Esophagus muscularis mucosa (tissue), 4 donors: ENCODE data around the gene FCGBP. TPM values are rescaled to one million over a fixed set of nuclear protein-coding genes. Genes with fewer than 3 reads are reported as not detected.

Experiments used
- DNase-seq: peaks from one replicate; pipeline ENCODE4 v3.0.0-alpha.2; 2017; ENCODE audit errors: extremely low spot score
- H3K27ac ChIP-seq, 4 donors: fragments of 200-600 bp; sonication (generic); replicated peaks in 1 of 4; 1 replicate in 3 of 4; 2 replicates in 1 of 4; pipeline ENCODE4 v1.5.1; 2016 to 2019; ENCODE audit warnings: mild to moderate bottlenecking in 1 of 4
- H3K27me3 ChIP-seq, 4 donors: fragments of 200-600 bp; sonication (generic); one replicate each; pipeline versions ENCODE4 v1.5.1 to v1.6.0; 2016 to 2019
- H3K36me3 ChIP-seq, 4 donors: fragments of 200-600 bp; sonication (generic); one replicate each; pipeline ENCODE4 v1.5.1; 2016 to 2019
- H3K4me1 ChIP-seq, 4 donors: fragments of 200-600 bp; sonication (generic); one replicate each; pipeline ENCODE4 v1.5.1; 2016 to 2019
- H3K4me3 ChIP-seq, 4 donors: fragments of 200-600 bp; sonication (generic); 1 replicate in 2 of 4; 2 replicates in 2 of 4; pipeline ENCODE4 v1.5.1; 2016 to 2019; ENCODE audit warnings: mild to moderate bottlenecking in 4 of 4, moderate library complexity in 1 of 4
- H3K9me3 ChIP-seq, 4 donors: fragments of 200-600 bp; sonication (generic); 1 replicate in 3 of 4; 2 replicates in 1 of 4; pipeline ENCODE4 v1.5.1; 2016 to 2019
- CTCF ChIP-seq, 3 experiments: fragments of 200-600 bp in 2 of 3; fragments of 450-650 bp in 1 of 3; sonication (generic) in 2 of 3; IDR thresholded peaks; one replicate each; pipeline ENCODE4 v1.5.1; 2017 to 2019; ENCODE audit warnings: antibody characterized with exemption in 3 of 3, mild to moderate bottlenecking in 2 of 3, moderate library complexity in 1 of 3
- EP300 ChIP-seq: sonication (generic); formaldehyde crosslinking; IDR thresholded peaks from one replicate; pipeline ENCODE4 v1.6.1; 2017; ENCODE audit warnings: antibody characterized with exemption
- POLR2A ChIP-seq: fragments of 450-650 bp; IDR thresholded peaks from one replicate; pipeline ENCODE4 v1.6.1; 2017; ENCODE audit warnings: antibody characterized with exemption, moderate library complexity, mild to moderate bottlenecking, low read depth
- POLR2AphosphoS5 ChIP-seq, 2 donors: sonication (generic); formaldehyde crosslinking; IDR thresholded peaks; one replicate each; pipeline ENCODE4 v1.6.1; 2017; ENCODE audit warnings: antibody characterized with exemption in 2 of 2
- WGBS: methylation state at CpG from one replicate; pipeline ENCODE4 v1.1.5; 2018; 5-methylcytosine and 5-hydroxymethylcytosine counted together
- intact Hi-C: fragments of 100-400 bp; cut with DNase I; formaldehyde crosslinking; loops from one replicate; pipeline ENCODE4 v1.15.1; 2023
- total RNA-seq, 4 donors: library from RNA; depleted of rRNA; stranded (reverse); fragments of >200 nt; gene quantifications; one replicate each; pipeline versions ENCODE4 v1.1.0 to v1.2.1, GENCODE V29; 2016

Gene FCGBP
- total RNA-seq, 4 donors from 2014 or later, result 2.1 to 8.1 (median 4.4) TPM

DNA sequence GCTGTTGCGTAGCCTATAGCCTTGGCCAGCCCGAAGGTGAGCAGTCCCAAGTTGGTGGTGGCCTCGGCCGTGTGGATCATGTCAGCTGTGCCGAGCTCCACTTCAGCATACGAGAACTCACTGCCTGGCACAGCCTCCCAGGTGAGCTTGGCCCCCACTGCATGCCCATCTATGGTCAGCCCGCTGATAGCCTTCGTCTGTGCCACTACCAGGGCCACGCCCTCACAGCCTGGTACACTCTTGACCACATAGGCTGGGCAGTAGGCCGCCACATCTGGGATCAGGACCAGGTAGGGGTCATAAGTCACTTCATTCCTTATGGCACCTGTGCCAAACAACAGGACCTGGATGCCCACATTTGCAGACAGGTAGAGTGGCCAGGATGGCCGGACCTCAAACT is 7.4 kb downstream of the FCGBP start:
- peaks cover 0 to 8% (median 0%) of the 10 kb centered on the region in 4 donors for H3K27me3 ChIP-seq
- 82% methylated on average over 2 of the region's 11 CpGs for WGBS
- no peaks in the 10 kb centered on the region for H3K36me3 ChIP-seq
- TF ChIP-seq EP300 (no peak), POLR2AphosphoS5 (IDR thresholded peaks at IDR 0.05) (no peak)
- H3K4me1 ChIP-seq, result no peaks in the 10 kb centered on the region
- H3K9me3 ChIP-seq, result peaks cover 0 to 12% (median 4%) of the 10 kb centered on the region in 4 donors
- intact Hi-C loops, result no loop called here
- no peak overlapping the region for H3K27ac ChIP-seq
- H3K4me3 ChIP-seq, result no peak overlapping the region
- no peak for DNase-seq

DNA sequence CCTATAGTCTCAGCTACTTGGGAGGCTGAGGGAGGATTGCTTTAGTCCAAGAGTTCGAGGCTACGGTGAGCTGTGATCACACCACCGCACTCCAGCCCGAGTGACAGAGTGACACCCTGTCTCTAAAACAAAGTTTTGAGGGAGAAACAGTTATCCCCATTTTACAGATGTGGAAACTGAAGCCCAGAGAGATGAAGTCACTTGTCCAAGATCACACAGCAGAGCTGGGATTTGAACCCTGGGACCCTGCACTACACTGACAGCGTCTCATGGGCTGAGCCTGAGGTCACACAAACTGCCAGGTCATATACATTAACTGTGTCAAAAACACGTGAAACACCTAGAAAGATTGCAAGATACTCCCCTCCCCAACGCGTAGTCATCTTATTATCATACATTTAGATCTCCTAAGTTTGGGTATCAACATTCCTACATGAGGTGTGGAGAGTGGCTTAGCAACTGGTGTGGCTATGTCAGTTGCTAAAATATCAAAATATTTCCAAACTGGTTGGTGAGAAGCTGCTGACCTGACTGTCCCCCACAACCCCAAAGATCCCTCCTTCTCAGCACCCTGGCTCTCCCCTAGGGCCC is 8.2 kb downstream of the FCGBP start:
- WGBS, result 83% methylated on average over 8 of the region's 8 CpGs
- Histone ChIP-seq H3K4me1 (no peaks in the 10 kb centered on the region), H3K4me3 (no peak overlapping the region), H3K27me3 (peaks cover 0 to 8% (median 0%) of the 10 kb centered on the region in 4 donors), H3K9me3 (peaks cover 0 to 12% (median 4%) of the 10 kb centered on the region in 4 donors), H3K36me3 (no peaks in the 10 kb centered on the region), H3K27ac (no peak overlapping the region)
- TF ChIP-seq EP300, result no peak
- no peak for TF ChIP-seq POLR2AphosphoS5 (IDR thresholded peaks at IDR 0.05)
- TF ChIP-seq POLR2A, result no peak
- TF ChIP-seq CTCF (IDR thresholded peaks at IDR 0.05), result no peak
- intact Hi-C loops, result no loop called here
- no peak for DNase-seq

GRCh38 chr19:39924952-39925351 is 9.5 kb downstream of the FCGBP start:
- intact Hi-C loops, result no loop called here
- no peak for DNase-seq
- H3K36me3 ChIP-seq, result no peaks in the 10 kb centered on the region
- no peak overlapping the region for H3K27ac ChIP-seq
- H3K9me3 ChIP-seq, result peaks cover 0 to 11% (median 4%) of the 10 kb centered on the region in 4 donors
- WGBS, result 73% methylated on average over 5 of the region's 5 CpGs
- no peak overlapping the region for H3K4me3 ChIP-seq
- no peaks in the 10 kb centered on the region for H3K4me1 ChIP-seq
- peaks cover 0 to 8% (median 0%) of the 10 kb centered on the region in 4 donors for H3K27me3 ChIP-seq
- TF ChIP-seq POLR2AphosphoS5 (IDR thresholded peaks at IDR 0.05) (no peak), EP300 (no peak), CTCF (IDR thresholded peaks at IDR 0.05) (no peak), POLR2A (no peak)

DNA sequence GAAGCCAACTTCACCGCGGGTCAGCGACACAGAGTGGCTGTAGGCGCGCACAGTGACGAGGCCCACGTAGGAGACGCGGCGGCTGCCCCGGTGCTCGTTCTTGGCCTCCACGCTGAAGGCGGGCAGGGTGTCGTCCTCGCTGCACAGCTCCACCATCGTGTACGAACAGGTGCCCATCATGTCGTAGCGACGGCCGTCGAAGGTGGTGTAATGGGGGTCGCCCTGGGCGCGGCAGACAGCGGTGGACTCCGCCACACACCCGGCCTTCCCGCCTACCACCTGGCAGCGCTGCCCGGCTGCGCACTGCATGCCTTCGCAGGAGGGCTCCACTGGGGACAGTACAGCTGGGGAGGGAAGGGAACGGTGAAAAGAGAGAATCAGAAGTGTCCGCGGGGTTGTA is 10.0 kb downstream of the FCGBP start:
- no peaks in the 10 kb centered on the region for H3K4me1 ChIP-seq
- intact Hi-C loops, result no loop called here

DNA sequence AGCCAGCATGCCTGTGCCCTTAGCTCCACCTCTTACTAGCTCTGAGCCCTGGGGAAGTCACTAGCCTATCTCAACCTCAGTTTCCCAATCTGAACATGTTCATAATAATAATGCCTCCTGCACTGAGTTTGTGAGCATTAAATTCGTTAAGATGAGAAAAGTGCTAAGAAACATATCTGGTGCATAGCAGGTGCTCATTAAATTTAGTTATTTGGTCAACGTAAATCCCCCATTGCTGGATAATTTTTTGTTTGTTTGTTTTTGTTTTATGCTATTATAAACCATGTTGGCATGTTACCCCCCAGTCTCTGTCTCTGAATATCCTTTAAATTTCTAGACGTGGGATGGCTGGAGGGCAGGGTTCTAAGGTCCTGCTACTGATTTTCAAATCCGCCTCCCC is 10.6 kb downstream of the FCGBP start:
- 76% methylated on average over 4 of the region's 4 CpGs for WGBS
- H3K9me3 ChIP-seq, result peaks cover 0 to 9% (median 4%) of the 10 kb centered on the region in 4 donors
- H3K36me3 ChIP-seq, result no peaks in the 10 kb centered on the region
- DNase-seq, result no peak
- H3K4me3 ChIP-seq, result no peak overlapping the region
- H3K27ac ChIP-seq, result no peak overlapping the region
- intact Hi-C loops, result no loop called here
- H3K27me3 ChIP-seq, result peaks cover 0 to 8% (median 0%) of the 10 kb centered on the region in 4 donors
- no peaks in the 10 kb centered on the region for H3K4me1 ChIP-seq
- TF ChIP-seq CTCF (IDR thresholded peaks at IDR 0.05) (no peak), EP300 (no peak), POLR2A (no peak), POLR2AphosphoS5 (IDR thresholded peaks at IDR 0.05) (no peak)

More for the DNA sequence above, 10.0 kb downstream of the FCGBP start:
- TF ChIP-seq POLR2A (no peak), POLR2AphosphoS5 (IDR thresholded peaks at IDR 0.05) (no peak), EP300 (no peak), CTCF (IDR thresholded peaks at IDR 0.05) (no peak)
- Histone ChIP-seq H3K36me3 (no peaks in the 10 kb centered on the region), H3K4me3 (no peak overlapping the region), H3K27me3 (peaks cover 0 to 8% (median 0%) of the 10 kb centered on the region in 4 donors), H3K27ac (no peak overlapping the region), H3K9me3 (peaks cover 0 to 12% (median 3%) of the 10 kb centered on the region in 4 donors)
- WGBS, result 94% methylated on average over 35 of the region's 37 CpGs
- no peak for DNase-seq
